Right lobe of liver (tissue), 6 donors: ENCODE data around the gene RCSD1. TPM values are rescaled to one million over a fixed set of nuclear protein-coding genes. Genes with fewer than 3 reads are reported as not detected.
A peak's percentile ranks its signal among the peaks of the same experiment; 100 is the strongest.

ENCODE experiments used
- ATAC-seq, 4 donors: fragments of 200-7000 bp; cut with Tn5 transposase; one replicate each; pipeline ENCODE4 v1.9.1; 2020; ENCODE audit warnings: mild to moderate bottlenecking in 4 of 4, moderate library complexity in 4 of 4
- DNase-seq, 3 donors: peaks; one replicate each; pipeline ENCODE4 v3.0.0-alpha.2; 2020
- H3K27ac ChIP-seq, 3 donors: fragments of 200-600 bp; one replicate each; pipeline ENCODE4 v1.8.0; 2022
- H3K27me3 ChIP-seq, 2 donors: fragments of 200-600 bp; one replicate each; pipeline ENCODE4 v1.8.0; 2022
- H3K36me3 ChIP-seq, 4 donors: fragments of 200-600 bp; sonication (generic) in 1 of 4; one replicate each; pipeline versions ENCODE4 v1.5.1 to v1.8.0; 2017 to 2022; ENCODE audit warnings: control low read depth in 1 of 4
- H3K4me1 ChIP-seq, 4 donors: fragments of 200-600 bp; sonication (generic) in 1 of 4; one replicate each; pipeline versions ENCODE4 v1.5.1 to v1.8.0; 2017 to 2022; ENCODE audit warnings: control low read depth in 1 of 4
- H3K4me3 ChIP-seq, 3 donors: fragments of 200-600 bp; one replicate each; pipeline ENCODE4 v1.8.0; 2022
- H3K9me3 ChIP-seq, 4 donors: fragments of 200-600 bp; sonication (generic) in 1 of 4; one replicate each; pipeline versions ENCODE4 v1.5.1 to v1.8.0; 2017 to 2022; ENCODE audit warnings: control low read depth in 1 of 4
- POLR2A ChIP-seq: fragments of 450-650 bp; IDR thresholded peaks from one replicate; pipeline ENCODE4 v1.6.1; 2017; ENCODE audit warnings: antibody characterized with exemption, mild to moderate bottlenecking
- whole genome bisulfite sequencing: methylation state at CpG from one replicate; pipeline ENCODE4 v1.1.6; 2018; ENCODE audit warnings: low coverage, low lambda C conversion rate; ENCODE audit not compliant: insufficient coverage; ENCODE audit errors: missing lambda C conversion rate; 5-methylcytosine and 5-hydroxymethylcytosine counted together
- intact Hi-C, 2 donors: fragments of 100-400 bp; cut with DNase I; formaldehyde crosslinking; loops; one replicate each; pipeline versions ENCODE4 v1.11.2 to v1.14.1; 2022
- total RNA-seq, 6 experiments: library from RNA; depleted of rRNA in 2 of 6; stranded (reverse); fragments of >200 nt in 2 of 6; fragmentation: NEBNext Ultra II Directional in 3 of 6; extraction: Animal tissue kit (Norgen Biotek cat#: 25700) in 3 of 6; gene quantifications; one replicate each; pipeline versions ENCODE4 v1.1.0 to v1.2.4, GENCODE V29; 2016 to 2023
- TF ChIP-seq, protein P1 (sequence below), 4 donors: fragments of 200-600 bp in 3 of 4; fragments of 450-650 bp in 1 of 4; IDR thresholded peaks; one replicate each; pipeline versions ENCODE4 v1.5.1 to v1.8.0; 2016 to 2022; ENCODE audit warnings: antibody characterized with exemption in 4 of 4, mild to moderate bottlenecking in 2 of 4
- donor health status: DM: no; HTN: yes; CAD: no.
- donor health status: DM: no; HTN: no; CAD: no.
- donor health status: DM: no; HTN: no; CAD: no.
- donor health status: DM: no; HTN: yes; CAD: no.
- donor health status: DM: no; HTN: yes; CAD: no.

RCSD1 gene
- total RNA-seq, 6 experiments from 2014 or later: 2.4 to 8.4 (median 5.0) TPM

- no peaks in the 10 kb centered on the region for H3K36me3 ChIP-seq
- no peak overlapping the region for H3K4me3 ChIP-seq
- intact Hi-C loops: no loop called here
- no peaks in the 10 kb centered on the region for H3K27me3 ChIP-seq
- no peak for ATAC-seq
- no peaks in the 10 kb centered on the region for H3K9me3 ChIP-seq
- TF ChIP-seq, protein P1, sequence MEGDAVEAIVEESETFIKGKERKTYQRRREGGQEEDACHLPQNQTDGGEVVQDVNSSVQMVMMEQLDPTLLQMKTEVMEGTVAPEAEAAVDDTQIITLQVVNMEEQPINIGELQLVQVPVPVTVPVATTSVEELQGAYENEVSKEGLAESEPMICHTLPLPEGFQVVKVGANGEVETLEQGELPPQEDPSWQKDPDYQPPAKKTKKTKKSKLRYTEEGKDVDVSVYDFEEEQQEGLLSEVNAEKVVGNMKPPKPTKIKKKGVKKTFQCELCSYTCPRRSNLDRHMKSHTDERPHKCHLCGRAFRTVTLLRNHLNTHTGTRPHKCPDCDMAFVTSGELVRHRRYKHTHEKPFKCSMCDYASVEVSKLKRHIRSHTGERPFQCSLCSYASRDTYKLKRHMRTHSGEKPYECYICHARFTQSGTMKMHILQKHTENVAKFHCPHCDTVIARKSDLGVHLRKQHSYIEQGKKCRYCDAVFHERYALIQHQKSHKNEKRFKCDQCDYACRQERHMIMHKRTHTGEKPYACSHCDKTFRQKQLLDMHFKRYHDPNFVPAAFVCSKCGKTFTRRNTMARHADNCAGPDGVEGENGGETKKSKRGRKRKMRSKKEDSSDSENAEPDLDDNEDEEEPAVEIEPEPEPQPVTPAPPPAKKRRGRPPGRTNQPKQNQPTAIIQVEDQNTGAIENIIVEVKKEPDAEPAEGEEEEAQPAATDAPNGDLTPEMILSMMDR (IDR thresholded peaks at IDR 0.05): no peak
- TF ChIP-seq POLR2A: no peak
- H3K27ac ChIP-seq: no peak overlapping the region
- 68% methylated on average over 4 of the region's 4 CpGs for WGBS
- peaks cover 0 to 4% (median 0%) of the 10 kb centered on the region in 4 donors for H3K4me1 ChIP-seq
- no peak for DNase-seq
These were observed 8.2 kb upstream of the RCSD1 start for GRCh38 chr1:167621780-167622313.

DNA sequence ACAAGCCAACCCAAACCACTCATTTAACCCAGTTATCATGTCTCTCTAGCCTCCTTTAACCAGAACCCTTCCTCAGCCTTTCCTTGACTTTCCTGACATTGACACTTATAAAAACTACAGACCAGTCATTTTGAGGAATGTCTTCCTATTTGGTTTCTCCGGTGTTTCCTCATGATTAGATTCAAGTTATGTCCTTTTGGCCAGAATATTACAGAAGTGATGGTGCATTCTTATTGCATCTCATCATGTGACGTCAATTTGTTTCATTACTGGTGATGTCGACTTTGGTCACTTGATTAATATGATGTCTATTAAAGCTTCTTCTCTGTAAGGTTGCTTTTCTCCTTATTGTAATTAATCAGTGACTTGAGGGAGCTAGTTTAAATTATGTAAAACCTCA lies 6.1 kb upstream of the RCSD1 start:
- Histone ChIP-seq H3K4me1 (no peaks in the 10 kb centered on the region), H3K36me3 (no peaks in the 10 kb centered on the region), H3K4me3 (no peak overlapping the region), H3K27ac (no peak overlapping the region), H3K9me3 (no peaks in the 10 kb centered on the region), H3K27me3 (no peaks in the 10 kb centered on the region)
- 41% methylated on average over 3 of the region's 3 CpGs for WGBS
- TF ChIP-seq, protein P1 (IDR thresholded peaks at IDR 0.05): no peak
- no peak for TF ChIP-seq POLR2A
- intact Hi-C loops: no loop called here
- DNase-seq (no peak), ATAC-seq (peak in 3 of 4 donors; percentile 14 to 53 (median 48))

GRCh38 chr1:167625040-167625823 lies 4.8 kb upstream of the RCSD1 start:
- no peaks in the 10 kb centered on the region for H3K27me3 ChIP-seq
- no peaks in the 10 kb centered on the region for H3K36me3 ChIP-seq
- 82% methylated on average over 2 of the region's 2 CpGs for WGBS
- H3K4me1 ChIP-seq: peaks cover 0 to 1% (median 0%) of the 10 kb centered on the region in 4 donors
- no peaks in the 10 kb centered on the region for H3K9me3 ChIP-seq
- H3K27ac ChIP-seq: no peak overlapping the region
- no peak for TF ChIP-seq POLR2A
- TF ChIP-seq, protein P1 (IDR thresholded peaks at IDR 0.05): no peak
- no peak overlapping the region for H3K4me3 ChIP-seq
- no peak for ATAC-seq
- DNase-seq: no peak
- intact Hi-C loops: no loop called here

- no peak for TF ChIP-seq POLR2A
- H3K36me3 ChIP-seq: no peaks in the 10 kb centered on the region
- peak overlapping the region in 2 of 3 donors; percentile 37 to 40 for H3K27ac ChIP-seq
- no peaks in the 10 kb centered on the region for H3K9me3 ChIP-seq
- WGBS: 46% methylated on average over 2 of the region's 3 CpGs
- peaks cover 0 to 2% (median 0%) of the 10 kb centered on the region in 4 donors for H3K4me1 ChIP-seq
- DNase-seq (no peak), ATAC-seq (peak; percentile 30 to 44 (median 41))
- H3K4me3 ChIP-seq: no peak overlapping the region
- H3K27me3 ChIP-seq: no peaks in the 10 kb centered on the region
- intact Hi-C loops: no loop called here
These were observed 2.5 kb upstream of the RCSD1 start for GRCh38 chr1:167627615-167627864.

GRCh38 chr1:167627865-167628641 lies 2.0 kb upstream of the RCSD1 start:
- WGBS: 46% methylated on average over 10 of the region's 10 CpGs
- intact Hi-C loops: no loop called here
- no peak for DNase-seq
- Histone ChIP-seq H3K9me3 (no peaks in the 10 kb centered on the region), H3K27ac (peak overlapping the region in 2 of 3 donors; percentile 37 to 40), H3K4me1 (peaks cover 0 to 2% (median 0%) of the 10 kb centered on the region in 4 donors), H3K27me3 (no peaks in the 10 kb centered on the region), H3K36me3 (no peaks in the 10 kb centered on the region), H3K4me3 (no peak overlapping the region)
- ATAC-seq: peak; percentile 14 to 48 (median 22)
- TF ChIP-seq, protein P1 (IDR thresholded peaks at IDR 0.05): no peak
- TF ChIP-seq POLR2A: no peak
